ENCODE results near the gene HELLS.
A peak's percentile ranks its signal among the peaks of the same experiment; 100 is the strongest.

Gene HELLS

GRCh38 chr10:94608559-94608958 is 63.0 kb downstream of the HELLS start:
- DNase-seq (ENCODE audit: low read depth) = no peak
- H3K4me3 ChIP-seq (ENCODE audit: low read length) = no peak overlapping the region
- TF ChIP-seq, protein P1, sequence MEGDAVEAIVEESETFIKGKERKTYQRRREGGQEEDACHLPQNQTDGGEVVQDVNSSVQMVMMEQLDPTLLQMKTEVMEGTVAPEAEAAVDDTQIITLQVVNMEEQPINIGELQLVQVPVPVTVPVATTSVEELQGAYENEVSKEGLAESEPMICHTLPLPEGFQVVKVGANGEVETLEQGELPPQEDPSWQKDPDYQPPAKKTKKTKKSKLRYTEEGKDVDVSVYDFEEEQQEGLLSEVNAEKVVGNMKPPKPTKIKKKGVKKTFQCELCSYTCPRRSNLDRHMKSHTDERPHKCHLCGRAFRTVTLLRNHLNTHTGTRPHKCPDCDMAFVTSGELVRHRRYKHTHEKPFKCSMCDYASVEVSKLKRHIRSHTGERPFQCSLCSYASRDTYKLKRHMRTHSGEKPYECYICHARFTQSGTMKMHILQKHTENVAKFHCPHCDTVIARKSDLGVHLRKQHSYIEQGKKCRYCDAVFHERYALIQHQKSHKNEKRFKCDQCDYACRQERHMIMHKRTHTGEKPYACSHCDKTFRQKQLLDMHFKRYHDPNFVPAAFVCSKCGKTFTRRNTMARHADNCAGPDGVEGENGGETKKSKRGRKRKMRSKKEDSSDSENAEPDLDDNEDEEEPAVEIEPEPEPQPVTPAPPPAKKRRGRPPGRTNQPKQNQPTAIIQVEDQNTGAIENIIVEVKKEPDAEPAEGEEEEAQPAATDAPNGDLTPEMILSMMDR (conservative IDR thresholded peaks at IDR 0.05; ENCODE audit: low read depth, low read length) = no peak

DNA sequence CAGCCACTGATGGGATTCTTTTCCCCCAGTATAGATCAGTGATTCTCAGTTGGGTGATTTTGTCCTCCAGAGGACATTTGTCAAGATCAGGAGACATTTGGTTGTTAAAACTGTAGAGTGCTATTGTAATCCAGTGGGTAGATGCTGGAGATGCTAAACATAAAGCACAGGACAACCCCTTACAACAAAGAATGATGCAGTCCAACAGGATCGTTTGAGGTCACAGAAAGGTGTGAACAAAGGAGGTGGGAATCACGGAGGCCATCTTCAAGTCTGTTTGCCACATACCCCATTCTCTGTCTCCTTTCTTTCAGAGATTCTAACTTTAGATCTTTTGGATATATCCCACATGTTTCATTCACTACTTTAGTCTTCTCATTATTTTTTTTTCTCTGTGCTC is 69.0 kb downstream of the HELLS start:
- TF ChIP-seq, protein P1 (conservative IDR thresholded peaks at IDR 0.05; ENCODE audit: low read depth, low read length) = no peak

GRCh38 chr10:94617389-94617944 is 71.9 kb downstream of the HELLS start:
- DNase-seq (ENCODE audit: low read depth) = no peak
- no peak overlapping the region for H3K4me3 ChIP-seq (ENCODE audit: low read length)
- TF ChIP-seq, protein P1 (conservative IDR thresholded peaks at IDR 0.05; ENCODE audit: low read depth, low read length) = no peak

More for the DNA sequence above, 69.0 kb downstream of the HELLS start:
- no peak overlapping the region for H3K4me3 ChIP-seq (ENCODE audit: low read length)
- DNase-seq (ENCODE audit: low read depth) = no peak

DNA sequence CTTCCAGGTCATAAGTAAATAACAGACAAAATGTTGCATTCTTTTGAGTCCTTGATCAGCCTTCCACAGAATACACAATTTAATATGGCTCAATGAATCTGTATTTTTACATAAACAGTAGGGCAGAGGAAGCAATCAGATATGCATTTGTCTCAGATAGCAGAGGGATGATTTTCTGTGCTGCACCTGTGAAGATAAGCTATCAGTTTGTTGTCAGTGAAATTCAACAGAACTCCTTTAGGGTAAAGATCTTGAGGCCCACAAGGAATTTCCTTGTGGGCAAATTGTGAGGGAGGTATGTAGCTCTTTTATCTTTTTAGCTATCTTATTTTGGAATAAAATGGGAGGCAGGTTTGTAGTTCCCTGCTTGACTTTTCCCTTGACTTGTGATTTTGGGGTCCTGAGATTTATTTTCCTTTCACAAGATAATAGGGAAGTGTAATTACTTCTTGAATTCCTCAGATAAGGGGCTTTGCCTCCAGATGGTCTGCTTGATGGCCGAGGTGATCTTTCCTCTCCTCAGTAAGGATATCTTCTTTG is 77.1 kb downstream of the HELLS start:
- H3K4me3 ChIP-seq (ENCODE audit: low read length) = no peak overlapping the region
- no peak for DNase-seq (ENCODE audit: low read depth)
- TF ChIP-seq, protein P1 (conservative IDR thresholded peaks at IDR 0.05; ENCODE audit: low read depth, low read length) = no peak

- H3K4me3 ChIP-seq (ENCODE audit: low read length) = no peak overlapping the region
- peak; percentile 4 for DNase-seq (ENCODE audit: low read depth)
- TF ChIP-seq, protein P1 (conservative IDR thresholded peaks at IDR 0.05; ENCODE audit: low read depth, low read length) = no peak
Measured at GRCh38 chr10:94623572-94623971, 78.0 kb downstream of the HELLS start.

DNA sequence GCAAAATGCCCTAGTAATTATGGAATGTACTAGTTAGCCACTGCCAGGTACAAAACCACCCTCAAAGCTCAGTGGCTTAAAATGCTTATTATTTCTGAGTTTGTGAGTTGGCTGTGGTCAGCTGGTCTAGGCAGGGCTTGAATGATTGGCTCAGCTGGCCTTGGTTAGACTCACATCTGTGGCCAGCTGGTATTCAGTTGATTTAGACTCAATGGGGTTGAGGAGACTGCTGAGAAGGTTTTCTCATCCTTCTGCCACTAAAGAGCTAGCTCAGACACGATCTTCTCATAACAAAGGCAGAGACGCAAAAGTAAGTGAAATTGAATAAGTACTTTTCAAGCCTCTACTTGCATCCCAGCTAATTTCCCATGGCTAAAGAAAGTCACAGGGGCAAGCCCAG is 80.9 kb downstream of the HELLS start:
- TF ChIP-seq, protein P1 (conservative IDR thresholded peaks at IDR 0.05; ENCODE audit: low read depth, low read length) = no peak

DNA sequence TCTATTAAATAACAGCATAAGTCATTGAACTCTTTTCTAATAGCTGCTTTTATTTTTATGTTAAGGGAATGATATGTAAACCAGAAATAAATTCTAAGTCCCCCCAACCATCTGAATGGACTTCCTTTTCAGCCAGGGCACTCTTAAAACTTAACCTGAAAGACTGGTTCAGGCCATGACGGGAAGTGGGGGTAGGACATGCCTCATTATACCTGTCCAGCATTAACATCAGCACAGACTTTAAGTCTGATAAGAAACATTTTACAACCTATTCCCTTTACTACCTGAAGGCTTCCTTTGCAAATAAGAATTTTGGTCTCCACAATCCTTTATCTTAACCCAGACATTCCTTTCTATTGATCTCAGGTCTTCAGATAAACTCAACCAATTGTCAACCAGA is 81.9 kb downstream of the HELLS start:
- TF ChIP-seq, protein P1 (conservative IDR thresholded peaks at IDR 0.05; ENCODE audit: low read depth, low read length) = no peak
- DNase-seq (ENCODE audit: low read depth) = no peak
- no peak overlapping the region for H3K4me3 ChIP-seq (ENCODE audit: low read length)

More for the DNA sequence above, 80.9 kb downstream of the HELLS start:
- no peak overlapping the region for H3K4me3 ChIP-seq (ENCODE audit: low read length)
- no peak for DNase-seq (ENCODE audit: low read depth)
